ENCODE results near the gene DTD1.

GRCh38 chr20:18589941-18590674 lies 2.3 kb downstream of the DTD1 start:
- TF ChIP-seq POLR2A (IDR thresholded peaks at IDR 0.05) (no peak), CTCF (IDR thresholded peaks at IDR 0.05) (no peak), POLR2AphosphoS5 (IDR thresholded peaks at IDR 0.05) (no peak), EP300 (IDR thresholded peaks at IDR 0.05) (no peak)

Data from upper lobe of left lung (tissue), 4 donors.